HG03342 (cell line): ENCODE data around the gene DPP9.
"Not testable (repeated sequence)": the region's sequence is repeated elsewhere in the genome, so short reads cannot be mapped to it uniquely, and the experiment has no call there.

Experiments
- ATAC-seq: cut with Tn5 transposase; IDR thresholded peaks from one replicate; pipeline ENCODE4 v1.9.1; 2021; ENCODE audit warnings: mild to moderate bottlenecking, moderate library complexity; ENCODE audit not compliant: unreplicated experiment

DPP9 gene

DNA sequence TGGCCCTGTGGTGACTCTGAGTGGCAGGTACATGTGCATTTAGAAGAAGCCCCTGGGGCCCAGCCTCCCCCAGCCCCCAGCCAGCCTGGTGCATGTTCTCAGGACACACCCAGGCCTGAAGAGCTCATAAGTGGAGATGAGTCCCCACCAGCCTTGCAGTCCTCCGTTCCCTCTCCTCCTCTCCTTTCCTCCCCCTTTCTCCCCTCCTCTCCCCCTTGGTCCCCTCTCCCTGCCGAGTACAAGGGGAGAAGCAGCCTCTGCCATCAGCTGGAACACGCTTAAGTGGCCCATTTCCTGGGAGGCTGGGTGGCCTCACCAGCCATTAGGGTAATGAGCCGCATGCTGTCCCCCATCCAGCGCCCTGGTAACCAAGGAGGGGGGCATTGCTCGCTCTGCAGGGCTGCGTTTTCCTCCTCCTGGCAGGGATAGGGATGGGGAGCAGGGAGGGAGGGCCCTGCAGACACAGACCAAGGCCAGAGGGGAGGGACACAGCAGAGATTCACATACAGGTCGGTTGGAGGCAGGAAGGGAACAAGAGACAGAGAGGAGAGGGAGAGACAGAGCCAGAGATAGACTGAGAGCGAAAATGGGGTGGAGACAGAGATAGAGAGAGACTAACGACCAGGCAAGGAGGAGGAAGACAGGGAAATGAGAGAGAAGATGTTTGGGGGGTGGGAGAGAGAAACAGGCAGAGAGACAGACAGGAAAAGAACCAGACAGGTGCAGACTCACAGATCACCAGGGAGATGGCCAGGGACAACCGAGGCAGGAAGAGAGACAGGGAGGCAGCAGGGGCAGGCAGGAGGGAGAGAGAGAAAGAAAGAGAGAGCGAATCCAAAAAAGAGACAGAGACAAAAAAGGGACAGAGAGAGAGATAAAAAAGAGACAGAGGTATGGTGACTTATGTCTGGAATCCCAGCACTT, 19.3 kb upstream of the DPP9 start:
- ATAC-seq: no peak

DNA sequence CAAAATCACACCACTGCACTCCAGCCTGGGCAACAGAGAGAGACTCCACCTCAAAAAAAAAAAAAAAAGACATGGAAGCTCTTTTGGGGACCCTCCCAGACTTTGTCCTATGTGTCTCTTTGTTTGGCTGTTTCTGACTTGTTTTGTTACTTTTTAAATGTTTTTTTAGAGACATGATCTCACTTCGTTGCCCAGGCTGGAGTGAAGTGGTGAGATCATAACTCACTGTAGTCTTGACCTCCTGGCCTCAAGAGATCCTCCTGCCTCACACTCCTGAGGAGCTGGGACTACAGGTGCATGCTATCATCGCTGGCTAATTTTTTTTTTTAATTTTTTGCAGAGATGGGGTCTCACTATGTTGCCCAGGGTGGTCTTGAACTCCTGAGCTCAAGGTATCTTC, 16.4 kb upstream of the DPP9 start:
- ATAC-seq: no peak

DNA sequence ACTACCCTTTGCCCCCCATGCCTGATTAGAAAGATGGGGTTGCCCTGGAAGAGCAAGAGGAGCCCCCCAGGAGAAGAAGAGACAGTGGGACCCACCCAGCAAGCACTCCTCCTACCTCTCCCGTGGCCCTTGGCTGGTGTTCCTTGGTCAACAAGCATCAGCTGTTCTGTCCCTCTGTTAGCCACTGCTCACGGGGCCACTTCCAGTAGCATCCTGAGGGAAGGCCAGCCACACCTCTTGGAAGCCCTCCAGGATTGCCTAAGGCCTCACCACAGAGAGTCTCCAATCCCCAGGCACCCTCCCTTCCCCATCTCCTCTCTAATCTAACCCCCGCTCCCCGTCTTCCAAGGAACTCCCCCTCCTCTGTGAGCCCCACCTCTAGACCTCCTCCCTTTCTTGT, 15.1 kb upstream of the DPP9 start:
- ATAC-seq: no peak

DNA sequence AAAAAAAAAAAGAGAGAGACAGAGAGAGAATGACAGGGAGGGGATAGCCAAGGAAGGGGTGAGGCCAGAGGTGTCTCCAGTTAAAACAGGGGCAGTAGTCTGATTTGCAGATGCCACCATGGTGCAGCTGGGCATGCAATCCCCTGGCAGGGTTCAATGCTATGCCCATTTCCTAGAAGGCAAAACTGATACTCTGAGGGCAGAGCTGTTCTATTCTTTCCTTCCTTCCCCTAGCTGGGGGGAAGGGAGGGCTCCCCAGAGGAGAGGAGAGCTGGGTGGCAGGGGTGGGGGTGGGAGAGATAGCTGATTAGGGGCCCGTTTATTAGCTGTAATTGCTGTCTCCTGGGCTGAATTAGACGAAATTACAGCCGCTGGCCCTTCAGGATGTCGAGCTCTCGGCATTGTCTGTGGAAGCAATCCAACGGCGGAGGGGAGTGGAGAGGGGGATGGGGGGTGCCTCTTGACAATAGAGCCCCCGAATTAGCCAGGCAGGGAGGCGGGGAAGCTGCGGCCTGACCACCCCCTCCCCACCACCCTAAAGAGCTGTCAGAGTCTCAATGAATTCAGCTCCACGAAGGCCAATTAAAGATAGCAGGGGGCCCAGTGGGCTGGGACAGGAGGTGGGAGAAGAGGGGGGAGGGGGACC, 14.4 kb upstream of the DPP9 start:
- ATAC-seq: no peak

DNA sequence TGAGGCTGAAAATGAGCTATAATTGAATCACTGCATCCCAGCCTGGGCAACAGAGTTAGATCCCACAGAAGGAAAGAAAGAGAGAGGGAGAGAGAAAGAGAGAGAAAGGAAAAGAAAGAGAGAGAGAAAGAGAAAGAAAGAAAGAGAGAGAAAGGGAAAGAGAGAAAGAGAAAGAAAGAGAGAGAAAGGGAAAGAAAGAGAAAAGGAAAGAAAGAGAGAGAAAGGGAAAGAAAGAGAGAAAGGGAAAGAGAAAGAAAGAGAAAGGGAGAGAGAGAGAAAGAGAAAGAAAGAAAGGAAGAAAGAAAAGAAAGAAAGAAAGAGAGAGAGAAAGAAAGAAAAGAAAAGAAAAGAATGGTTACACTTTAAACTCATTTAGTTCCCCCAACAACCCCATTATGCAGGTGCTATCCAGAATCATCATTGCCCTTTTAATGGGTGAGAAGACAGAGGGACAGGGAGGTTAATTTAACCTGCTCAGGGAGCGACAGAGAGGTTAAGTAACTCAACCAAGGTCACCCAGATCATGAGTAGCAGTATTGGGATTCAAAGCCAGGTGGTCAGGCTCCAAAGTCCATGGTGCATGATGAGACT, 10.2 kb upstream of the DPP9 start:
- no peak for ATAC-seq

DNA sequence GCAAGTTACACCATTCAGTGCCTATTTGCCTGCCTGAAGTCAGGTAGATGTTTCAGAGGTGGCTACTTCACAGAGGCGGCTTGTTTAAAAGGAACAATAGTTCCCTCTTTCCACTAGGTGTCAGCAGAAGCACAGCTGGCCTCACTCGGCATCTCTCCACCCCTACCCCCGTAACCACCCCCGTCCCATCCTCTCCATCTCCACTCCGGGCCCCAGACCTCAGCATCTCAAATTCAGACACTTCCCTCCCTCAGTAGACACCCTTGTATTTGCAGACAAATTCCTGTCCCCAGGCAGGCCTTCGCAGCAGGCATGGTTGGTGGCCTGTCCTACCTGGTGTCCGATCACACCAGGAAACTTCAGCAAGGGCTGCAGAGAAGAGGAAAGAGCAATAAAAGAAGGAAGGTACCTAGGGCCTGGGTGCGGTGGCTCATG, 9.1 kb upstream of the DPP9 start:
- no peak for ATAC-seq

DNA sequence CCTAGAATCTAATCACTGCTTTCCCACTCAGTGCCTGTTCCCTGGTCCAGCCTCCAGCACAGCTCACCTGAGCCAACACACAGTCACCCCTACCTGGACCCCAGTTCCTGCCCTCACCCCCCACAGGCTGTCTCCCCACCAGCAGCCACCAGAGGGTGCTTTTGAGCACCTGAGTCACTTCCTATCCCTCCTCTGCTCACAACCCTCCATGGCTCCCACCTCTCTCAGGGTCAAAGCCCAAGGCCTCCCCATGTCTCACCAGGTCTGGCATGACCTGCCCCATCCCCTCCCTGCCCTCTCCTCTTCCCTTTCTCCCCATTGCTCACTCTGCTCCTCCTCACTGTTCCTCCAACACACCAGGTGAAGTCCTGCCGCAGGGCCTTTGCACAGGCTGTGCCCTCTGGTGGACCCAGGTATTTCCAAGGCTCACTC, 7.1 kb upstream of the DPP9 start:
- ATAC-seq: no peak

DNA sequence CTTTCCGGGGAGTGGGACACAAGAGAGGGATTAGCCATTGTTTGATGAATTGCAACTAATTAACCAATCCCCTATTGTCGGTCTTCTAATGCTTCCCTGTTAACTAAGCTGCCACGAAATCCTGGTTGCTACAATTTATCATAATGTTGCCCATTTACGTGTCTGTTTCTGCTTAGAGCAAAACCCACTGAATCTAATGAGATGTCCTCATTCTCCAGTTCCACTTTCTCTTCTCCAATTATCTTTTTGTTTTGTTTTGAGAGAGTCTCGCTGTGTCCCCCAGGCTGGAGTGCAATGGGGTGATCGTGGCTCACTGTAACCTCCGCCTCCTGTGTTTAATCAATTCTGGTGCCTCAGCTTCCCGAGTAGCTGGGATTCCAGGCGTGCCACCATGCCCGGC, 5.2 kb upstream of the DPP9 start:
- no peak for ATAC-seq

DNA sequence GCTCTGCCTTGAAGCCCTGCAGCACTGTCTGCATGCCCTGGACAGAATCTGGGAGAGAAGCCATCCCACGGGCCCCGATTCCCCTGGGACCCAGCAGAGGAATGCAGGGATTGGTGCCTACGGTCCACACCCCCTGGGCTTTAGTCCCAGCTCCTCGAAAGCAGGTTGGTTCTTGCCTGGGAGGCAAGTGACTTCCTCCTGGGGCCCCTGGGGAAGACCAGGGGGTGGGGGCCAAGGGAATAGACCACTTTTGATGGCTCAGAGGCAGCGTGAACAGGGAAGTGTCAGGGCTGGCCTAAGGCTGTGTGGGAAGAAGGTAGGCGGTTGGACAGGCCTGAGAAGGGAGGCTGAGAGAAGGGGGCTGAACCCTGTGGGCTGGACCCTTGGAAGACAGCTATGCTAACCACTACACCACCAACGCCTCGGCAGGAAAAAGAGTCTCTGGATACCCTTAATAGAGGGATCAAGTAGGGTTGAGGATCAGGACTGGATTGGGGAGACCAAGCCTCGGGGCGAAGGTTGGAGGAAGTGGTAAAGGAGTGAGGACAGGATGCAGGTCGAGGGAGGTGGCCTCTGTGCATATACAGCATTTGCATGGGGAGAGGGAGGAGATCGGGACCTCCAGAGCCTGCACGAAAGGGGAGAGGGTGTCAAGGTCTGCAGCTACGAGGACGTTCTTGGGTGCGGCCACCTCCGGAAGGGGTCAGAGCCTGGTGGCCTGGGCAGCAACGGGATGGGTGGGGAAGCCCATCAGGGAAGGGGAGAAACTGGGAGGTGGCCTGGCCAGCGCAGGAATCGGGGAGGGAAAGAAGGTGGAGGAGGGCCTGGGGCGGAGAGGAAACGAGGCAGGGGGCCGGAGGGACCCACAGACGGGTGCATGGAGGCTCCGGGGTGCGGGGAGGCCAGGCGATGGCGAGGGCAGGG, 709 bp downstream of the DPP9 start:
- peak; percentile 2 for ATAC-seq

DNA sequence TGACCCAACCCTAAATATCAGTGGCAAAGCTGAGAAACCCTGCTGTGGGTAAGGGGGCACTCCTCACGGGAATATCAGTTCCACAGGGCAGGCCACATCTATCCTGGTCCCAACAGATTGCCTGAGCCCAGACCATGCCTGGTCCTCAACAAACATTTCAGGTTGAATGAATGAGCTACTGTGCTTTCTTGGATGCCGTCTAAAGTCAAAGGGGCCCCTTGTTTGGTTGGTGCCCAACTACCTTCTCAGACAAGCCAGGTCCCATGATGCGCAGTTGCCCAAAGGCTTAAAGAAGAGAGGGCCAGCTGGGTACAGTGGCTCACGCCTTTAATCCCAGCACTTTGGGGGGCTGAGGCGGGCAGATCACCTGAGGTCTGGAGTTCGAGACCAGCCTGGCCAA, 2.4 kb downstream of the DPP9 start:
- ATAC-seq: no peak

DNA sequence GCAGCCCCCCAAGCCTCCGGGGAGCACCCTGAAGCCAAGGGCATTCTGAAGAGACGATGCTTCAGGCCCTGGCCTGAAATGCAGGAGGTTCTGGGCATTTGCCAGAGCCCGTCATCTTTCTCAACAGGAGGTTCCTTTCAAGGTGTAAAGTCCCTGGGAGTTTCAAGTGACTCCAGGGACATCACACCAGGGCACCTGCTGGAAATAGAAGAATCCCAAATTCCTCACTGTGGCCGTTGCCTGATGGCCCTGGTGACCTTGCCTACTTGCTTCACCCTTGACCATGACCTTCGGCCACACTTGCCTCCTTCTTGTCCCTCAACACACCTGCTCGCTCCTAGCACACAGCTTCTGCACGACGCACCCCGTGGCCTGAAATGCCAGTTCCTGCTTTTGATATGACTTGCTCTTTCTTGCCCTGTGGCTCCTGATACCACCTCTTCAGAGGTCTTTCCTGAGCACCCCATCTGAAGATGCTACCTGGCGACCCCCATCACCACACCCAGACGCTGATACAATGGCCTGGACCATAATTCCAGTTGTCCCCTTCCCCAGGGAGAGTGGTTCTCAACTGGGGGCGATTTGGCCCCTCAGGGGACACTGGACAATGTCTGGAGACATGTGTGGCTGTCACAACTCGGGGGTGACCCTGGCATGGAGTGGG, 3.5 kb downstream of the DPP9 start:
- no peak for ATAC-seq

DNA sequence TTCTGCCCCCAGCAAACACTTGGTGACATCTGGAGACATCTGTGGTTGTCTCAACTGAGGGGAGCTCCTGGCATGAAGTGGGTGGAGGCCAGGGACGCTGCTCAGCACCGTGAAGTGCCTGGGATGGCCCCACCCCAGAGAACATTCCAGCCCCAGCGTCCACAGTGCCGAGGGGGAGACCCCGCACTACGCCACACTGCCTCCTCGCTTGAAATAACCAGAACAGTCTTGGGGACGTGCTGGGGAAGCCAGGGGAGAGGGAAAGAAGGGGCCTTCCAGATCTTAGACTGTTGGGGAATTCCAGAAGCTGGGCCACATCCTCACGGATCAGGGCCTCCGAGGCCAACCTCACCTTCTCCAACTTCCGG, 4.2 kb downstream of the DPP9 start:
- ATAC-seq: no peak

DNA sequence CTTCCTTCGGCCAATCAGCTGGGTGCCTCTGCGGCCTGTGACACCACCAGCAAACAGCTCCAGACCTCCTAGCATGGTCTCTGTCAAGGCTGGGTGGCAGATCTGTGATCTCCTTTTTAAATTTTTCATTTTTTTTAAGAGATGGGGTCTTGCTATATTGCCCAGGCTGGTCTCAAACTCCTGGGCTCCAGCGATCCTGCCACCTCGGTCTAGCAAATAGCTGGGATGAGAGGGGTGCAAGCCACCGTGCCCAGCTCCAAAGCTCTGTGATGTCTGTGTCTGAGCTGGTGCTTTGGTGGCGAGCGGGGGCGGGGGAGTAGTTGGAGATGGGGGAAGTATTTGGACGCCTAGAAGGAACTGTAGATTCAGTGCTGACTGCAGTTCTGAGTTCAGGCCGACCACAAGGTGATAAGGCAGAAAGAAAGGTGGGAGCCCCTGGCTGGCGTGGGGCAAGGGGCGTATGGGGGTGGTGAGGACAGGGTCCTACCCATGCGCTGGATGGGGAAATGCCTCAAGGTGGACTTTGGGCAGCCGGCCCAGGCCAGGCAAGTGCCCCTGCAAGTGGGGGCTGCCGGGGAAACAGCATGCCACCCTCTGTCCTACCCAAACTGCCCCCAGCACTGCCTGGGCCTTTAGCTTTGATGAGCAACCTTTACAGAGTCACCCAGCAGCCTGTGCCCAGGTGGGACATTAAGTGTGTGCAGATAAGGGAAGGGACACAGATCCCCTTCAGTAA, 5.5 kb downstream of the DPP9 start:
- no peak for ATAC-seq

DNA sequence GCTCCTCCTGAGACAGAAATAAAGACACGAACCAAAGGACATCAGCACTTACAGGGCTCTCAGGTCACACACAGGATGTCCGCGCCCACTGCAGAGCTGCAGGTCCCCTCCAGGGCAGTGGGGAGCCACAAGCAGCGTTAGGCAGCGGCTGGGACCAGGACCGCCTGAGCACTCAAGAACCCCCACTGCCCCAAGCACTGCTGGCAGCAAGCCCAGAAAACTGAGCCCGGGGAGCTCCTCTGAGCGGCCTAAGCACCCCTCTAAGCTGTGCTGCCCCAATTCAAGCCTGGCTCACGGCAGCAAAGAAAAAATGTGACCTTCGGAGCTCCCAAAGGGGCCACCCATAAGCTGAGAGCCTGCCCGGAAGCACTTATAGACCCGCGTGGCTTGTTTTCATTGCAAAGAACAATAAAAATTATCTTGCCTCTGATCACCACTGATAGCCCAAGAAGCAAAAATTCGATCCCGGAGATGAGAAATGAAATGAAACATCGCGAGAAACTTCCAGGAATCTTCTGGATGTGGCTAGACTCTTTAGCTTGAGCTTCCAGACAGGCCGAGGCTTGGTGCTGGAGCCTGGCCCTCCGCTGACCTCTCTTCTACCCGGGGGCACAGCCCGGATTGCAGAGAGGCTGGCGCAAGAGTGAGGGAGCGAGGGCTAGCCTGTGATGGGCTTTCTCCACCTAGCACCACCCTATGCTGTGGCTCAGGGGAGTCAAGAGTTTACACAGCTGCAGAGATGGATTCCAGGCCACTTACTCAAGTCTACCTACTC, 6.3 kb downstream of the DPP9 start:
- no peak for ATAC-seq

DNA sequence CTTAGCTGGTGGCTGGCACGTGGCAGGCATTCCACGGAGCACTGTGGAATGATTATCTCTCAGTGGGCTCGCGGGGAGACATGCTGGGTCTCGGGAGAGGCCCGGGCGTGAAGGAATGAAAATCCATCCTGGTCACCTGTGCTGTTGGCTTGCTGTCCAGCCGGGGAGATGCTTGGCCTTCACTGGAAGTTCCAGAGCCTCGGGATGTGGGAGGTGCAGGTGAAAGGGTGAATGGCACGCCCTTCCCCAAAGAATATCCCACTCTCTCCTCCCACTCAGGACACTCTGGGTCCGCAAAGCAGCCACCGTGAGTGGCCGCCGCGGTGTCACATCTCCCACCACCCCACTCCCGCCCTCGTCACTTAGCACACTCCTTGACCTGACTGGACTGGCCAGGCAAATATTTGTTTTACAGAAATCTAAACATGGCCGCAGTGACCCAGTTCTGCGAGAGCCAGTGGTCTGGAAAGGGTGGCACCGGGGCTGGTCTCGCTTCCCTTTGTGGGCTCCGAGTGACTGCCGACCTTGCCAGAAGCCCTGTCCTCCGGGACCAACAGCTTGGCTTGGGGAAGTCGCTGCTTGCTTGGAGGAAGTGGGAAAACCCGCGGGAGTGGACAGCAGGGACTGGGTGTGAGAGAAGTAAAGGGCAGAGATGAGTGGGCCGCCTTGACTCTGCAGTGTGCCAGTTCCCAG, 8.0 kb downstream of the DPP9 start:
- ATAC-seq: no peak

DNA sequence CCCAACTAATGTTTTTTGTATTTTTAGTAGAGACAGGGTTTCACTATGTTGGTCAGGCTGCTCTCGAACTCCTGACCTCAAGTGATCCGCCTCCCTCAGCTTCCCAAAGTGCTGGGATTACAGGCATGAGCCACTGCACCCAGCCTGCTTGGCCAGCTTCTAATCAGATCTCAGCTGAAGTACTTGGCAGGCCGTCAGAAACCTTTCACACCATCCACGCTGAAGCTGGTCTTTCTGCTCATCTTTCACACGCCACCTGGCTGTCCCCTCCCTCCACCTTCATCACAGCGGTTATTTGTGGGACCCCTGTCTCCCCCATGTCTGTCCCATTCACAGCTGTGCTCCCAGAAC, 8.5 kb downstream of the DPP9 start:
- not testable (repeated sequence) for ATAC-seq

DNA sequence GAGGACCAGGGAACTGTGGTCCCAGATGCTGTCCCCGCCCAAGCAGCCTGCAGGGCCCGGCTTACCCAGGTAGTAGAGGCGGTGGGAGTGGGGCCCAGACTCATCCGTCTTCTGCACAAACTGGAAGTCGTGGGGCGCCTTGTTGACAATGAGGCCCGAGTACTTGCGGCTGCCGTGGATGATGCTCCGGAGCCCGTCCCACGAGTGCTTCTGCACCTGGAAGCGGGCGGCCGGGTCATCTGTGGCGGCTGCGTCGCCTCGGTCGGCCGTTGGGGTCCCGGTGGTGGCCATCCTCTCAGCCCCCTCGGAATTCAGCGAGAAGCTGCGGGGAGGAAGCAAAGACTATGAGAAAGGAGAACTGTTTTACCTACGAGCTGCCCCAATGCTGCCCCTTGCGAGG, 9.6 kb downstream of the DPP9 start:
- ATAC-seq: no peak

DNA sequence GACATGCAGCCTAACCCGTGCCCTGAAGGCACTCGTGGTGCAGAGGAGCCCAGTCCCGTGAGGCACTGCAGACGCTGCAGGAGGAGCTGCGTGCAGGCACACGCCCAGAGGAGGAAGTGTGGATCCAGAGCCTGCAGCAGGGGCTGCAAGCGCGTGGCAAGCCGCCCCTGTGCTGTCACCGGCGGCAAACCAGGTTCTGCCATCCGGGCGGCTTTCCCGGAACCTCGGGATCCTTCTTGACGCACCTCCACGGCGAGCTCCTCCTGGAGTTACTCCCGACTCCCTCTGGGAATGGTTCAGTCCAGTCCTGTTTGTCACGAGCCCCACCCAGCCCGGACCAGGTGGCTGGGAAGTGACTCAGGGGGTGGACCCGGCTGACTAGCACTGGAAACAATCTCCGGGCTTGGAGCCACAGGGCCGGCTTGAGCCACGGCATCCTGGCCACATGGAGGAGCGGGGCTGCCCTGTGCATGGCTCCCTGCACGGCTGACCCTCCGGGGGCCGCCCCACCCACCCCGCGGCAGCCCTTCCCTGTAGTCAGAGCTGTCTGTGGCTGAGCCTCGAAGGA, 10.2 kb downstream of the DPP9 start:
- ATAC-seq: no peak
